ENCODE data around the gene FFAR4.

FFAR4 gene

GRCh38 chr10:93600446-93601145 lies 34.1 kb downstream of the FFAR4 start:
- DNase-seq = peak in 2 of 4 experiments; percentile 36 to 51

- peak in 2 of 4 experiments; percentile 30 to 52 for DNase-seq
Observed at GRCh38 chr10:93601146-93601773, 34.8 kb downstream of the FFAR4 start, which contains the start of gene RBP4. Gene RBP4 (minus strand): TSS chr10:93601235. CDS start chr10:93601028, 207 bp downstream.

- DNase-seq = no peak
Observed at GRCh38 chr10:93601774-93602162, 35.3 kb downstream of the FFAR4 start.

- no peak for DNase-seq
Observed at GRCh38 chr10:93603023-93603422, 36.6 kb downstream of the FFAR4 start.

GRCh38 chr10:93604146-93604545 lies 37.7 kb downstream of the FFAR4 start:
- peak in 3 of 4 experiments; percentile 46 to 63 (median 47) for DNase-seq

- DNase-seq = no peak
Observed at GRCh38 chr10:93608421-93608820, 42.0 kb downstream of the FFAR4 start.

- no peak for DNase-seq
Observed at GRCh38 chr10:93612311-93612710, 45.8 kb downstream of the FFAR4 start, which contains the start of gene PDE6C. Gene PDE6C (plus strand): TSS chr10:93612537. CDS start chr10:93612726, 189 bp downstream.

- peak in 3 of 4 experiments; percentile 34 to 55 (median 52) for DNase-seq
Observed at GRCh38 chr10:93613126-93613525, 46.7 kb downstream of the FFAR4 start.

GRCh38 chr10:93614101-93614825 lies 47.8 kb downstream of the FFAR4 start:
- DNase-seq = no peak

GRCh38 chr10:93615576-93616235 lies 49.2 kb downstream of the FFAR4 start:
- DNase-seq = peak; percentile 22 to 67 (median 42)

- no peak for DNase-seq
Observed at GRCh38 chr10:93620925-93621324, 54.5 kb downstream of the FFAR4 start.

GRCh38 chr10:93622942-93623341 lies 56.5 kb downstream of the FFAR4 start:
- DNase-seq = no peak

GRCh38 chr10:93628858-93629257 lies 62.4 kb downstream of the FFAR4 start:
- no peak for DNase-seq

- DNase-seq = no peak
Observed at GRCh38 chr10:93629647-93630305, 63.3 kb downstream of the FFAR4 start.

GRCh38 chr10:93630625-93631557 lies 64.4 kb downstream of the FFAR4 start:
- DNase-seq = no peak
